Activated CD8-positive, alpha-beta memory T cell treated with anti-CD3 and anti-CD28 coated beads, Interleukin-2, amount 50 U/mL, for 4 hours (primary cell): ENCODE results near the gene LIN28A.

ENCODE experiments used
- DNase-seq: peaks from one replicate; pipeline ENCODE4 v3.0.0-alpha.2; 2020

The LIN28A gene

GRCh38 chr1:26438041-26438440 lies 27.4 kb downstream of the LIN28A start:
- DNase-seq = no peak

- DNase-seq = no peak
Measured at GRCh38 chr1:26440259-26440658, 29.6 kb downstream of the LIN28A start.

- DNase-seq = no peak
Measured at GRCh38 chr1:26449868-26450267, 39.3 kb downstream of the LIN28A start.

GRCh38 chr1:26450908-26451307 lies 40.3 kb downstream of the LIN28A start:
- no peak for DNase-seq

GRCh38 chr1:26452459-26453183 lies 42.0 kb downstream of the LIN28A start:
- no peak for DNase-seq

- no peak for DNase-seq
Measured at GRCh38 chr1:26459148-26459547, 48.5 kb downstream of the LIN28A start.

- DNase-seq = no peak
Measured at GRCh38 chr1:26459573-26460031, 49.0 kb downstream of the LIN28A start.

- DNase-seq = no peak
Measured at GRCh38 chr1:26468911-26469310, 58.3 kb downstream of the LIN28A start.

- no peak for DNase-seq
Measured at GRCh38 chr1:26469558-26469957, 58.9 kb downstream of the LIN28A start.

GRCh38 chr1:26470878-26471497 lies 60.4 kb downstream of the LIN28A start:
- no peak for DNase-seq

GRCh38 chr1:26471498-26472319 lies 61.1 kb downstream of the LIN28A start:
- DNase-seq = peak; percentile 39

- peak; percentile 87 for DNase-seq
Measured at GRCh38 chr1:26472320-26472900, 61.8 kb downstream of the LIN28A start, which contains the start of gene HMGN2. HMGN2 (plus strand) TSS chr1:26472440; CDS start chr1:26472613, 173 bp downstream.

- peak; percentile 97 for DNase-seq
Measured at GRCh38 chr1:26472901-26473845, 62.6 kb downstream of the LIN28A start.

GRCh38 chr1:26474818-26475217 lies 64.2 kb downstream of the LIN28A start:
- no peak for DNase-seq

GRCh38 chr1:26475989-26476388 lies 65.4 kb downstream of the LIN28A start:
- no peak for DNase-seq

- no peak for DNase-seq
Measured at GRCh38 chr1:26476958-26477357, 66.3 kb downstream of the LIN28A start.

GRCh38 chr1:26477446-26478152 lies 67.0 kb downstream of the LIN28A start:
- DNase-seq = no peak

- DNase-seq = no peak
Measured at GRCh38 chr1:26478159-26478558, 67.5 kb downstream of the LIN28A start.

GRCh38 chr1:26478988-26479387 lies 68.4 kb downstream of the LIN28A start:
- DNase-seq = no peak
